Astrocyte of the spinal cord (primary cell): ENCODE measurements around the gene FAM241A.
"Not testable (repeated sequence)": the region's sequence is repeated elsewhere in the genome, so short reads cannot be mapped to it uniquely, and the experiment has no call there.

ENCODE experiments used
- DNase-seq: peaks from one replicate; pipeline ENCODE4 v3.0.0; 2011; ENCODE audit warnings: low read depth, low spot score
- H3K4me3 ChIP-seq: 2 replicates; pipeline ENCODE4 v1.5.1; 2011; ENCODE audit warnings: low read depth, mild to moderate bottlenecking, low read length, moderate library complexity
- in situ Hi-C: cut with HindIII; loops from 2 replicates; pipeline ENCODE4 v1.10.0; 2017; ENCODE audit warnings: low sequenced_read_pairs
- TF ChIP-seq, protein P1 (sequence below): IDR thresholded peaks from 2 replicates; pipeline ENCODE4 v1.5.1; 2012; ENCODE audit warnings: low read depth, mild to moderate bottlenecking, low read length, inconsistent platforms

Gene FAM241A

GRCh38 chr4:112196461-112196860 lies 51.2 kb downstream of the FAM241A start:
- H3K4me3 ChIP-seq = no peak overlapping the region
- in situ Hi-C loops = no loop called here
- no peak for DNase-seq
- TF ChIP-seq, protein P1, sequence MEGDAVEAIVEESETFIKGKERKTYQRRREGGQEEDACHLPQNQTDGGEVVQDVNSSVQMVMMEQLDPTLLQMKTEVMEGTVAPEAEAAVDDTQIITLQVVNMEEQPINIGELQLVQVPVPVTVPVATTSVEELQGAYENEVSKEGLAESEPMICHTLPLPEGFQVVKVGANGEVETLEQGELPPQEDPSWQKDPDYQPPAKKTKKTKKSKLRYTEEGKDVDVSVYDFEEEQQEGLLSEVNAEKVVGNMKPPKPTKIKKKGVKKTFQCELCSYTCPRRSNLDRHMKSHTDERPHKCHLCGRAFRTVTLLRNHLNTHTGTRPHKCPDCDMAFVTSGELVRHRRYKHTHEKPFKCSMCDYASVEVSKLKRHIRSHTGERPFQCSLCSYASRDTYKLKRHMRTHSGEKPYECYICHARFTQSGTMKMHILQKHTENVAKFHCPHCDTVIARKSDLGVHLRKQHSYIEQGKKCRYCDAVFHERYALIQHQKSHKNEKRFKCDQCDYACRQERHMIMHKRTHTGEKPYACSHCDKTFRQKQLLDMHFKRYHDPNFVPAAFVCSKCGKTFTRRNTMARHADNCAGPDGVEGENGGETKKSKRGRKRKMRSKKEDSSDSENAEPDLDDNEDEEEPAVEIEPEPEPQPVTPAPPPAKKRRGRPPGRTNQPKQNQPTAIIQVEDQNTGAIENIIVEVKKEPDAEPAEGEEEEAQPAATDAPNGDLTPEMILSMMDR = no peak

- H3K4me3 ChIP-seq = no peak overlapping the region
- in situ Hi-C loops = no loop called here
- DNase-seq = no peak
- TF ChIP-seq, protein P1 = no peak
Observed at GRCh38 chr4:112199041-112199440, 53.8 kb downstream of the FAM241A start.

GRCh38 chr4:112201915-112202505 lies 56.8 kb downstream of the FAM241A start:
- no peak for DNase-seq
- TF ChIP-seq, protein P1 = no peak
- in situ Hi-C loops = no loop called here
- H3K4me3 ChIP-seq = no peak overlapping the region

DNA sequence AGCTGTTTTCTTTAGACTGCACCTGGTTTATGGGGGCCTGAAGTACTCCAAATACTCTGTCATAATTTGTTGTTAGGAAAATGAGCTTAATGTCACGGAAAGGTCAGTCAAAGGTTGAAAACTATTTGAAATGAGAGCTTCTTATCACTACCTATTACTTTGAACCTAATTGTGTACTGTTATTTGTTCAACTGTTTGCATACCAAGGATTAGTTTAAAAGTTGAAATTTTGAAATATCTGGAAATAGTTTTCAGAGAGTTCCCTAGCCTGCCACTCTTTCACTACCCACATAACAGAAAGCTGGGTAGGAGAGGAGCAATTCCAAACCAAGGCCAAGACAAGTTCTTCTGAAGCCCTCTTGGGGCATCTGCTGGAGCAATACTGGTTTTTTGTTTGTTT lies 58.3 kb downstream of the FAM241A start:
- TF ChIP-seq, protein P1 = no peak
- in situ Hi-C loops = no loop called here
- DNase-seq = no peak
- no peak overlapping the region for H3K4me3 ChIP-seq

DNA sequence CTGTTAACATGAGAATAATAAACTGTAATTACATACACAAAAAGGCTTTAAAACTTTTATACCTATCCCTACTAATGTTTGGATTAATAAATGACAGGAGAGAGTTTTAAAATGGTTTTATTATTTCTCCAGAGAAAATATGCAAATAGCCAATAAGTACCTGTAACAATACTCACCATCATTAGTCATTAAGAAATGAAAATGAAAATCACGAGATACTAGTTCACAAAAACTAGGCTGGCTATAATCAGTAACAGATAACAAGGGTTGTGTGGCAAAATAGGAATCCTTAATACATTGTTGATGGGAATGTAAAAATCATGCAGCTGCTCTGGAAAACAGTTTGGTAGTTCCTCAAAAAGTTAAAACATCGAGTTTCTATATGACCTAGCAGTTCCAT lies 61.2 kb downstream of the FAM241A start:
- in situ Hi-C loops = no loop called here
- DNase-seq = no peak

GRCh38 chr4:112208137-112209095 lies 63.2 kb downstream of the FAM241A start:
- H3K4me3 ChIP-seq, in situ Hi-C loops, DNase-seq: not testable (repeated sequence)

More for the DNA sequence above, 61.2 kb downstream of the FAM241A start:
- H3K4me3 ChIP-seq = no peak overlapping the region
- TF ChIP-seq, protein P1 = no peak

DNA sequence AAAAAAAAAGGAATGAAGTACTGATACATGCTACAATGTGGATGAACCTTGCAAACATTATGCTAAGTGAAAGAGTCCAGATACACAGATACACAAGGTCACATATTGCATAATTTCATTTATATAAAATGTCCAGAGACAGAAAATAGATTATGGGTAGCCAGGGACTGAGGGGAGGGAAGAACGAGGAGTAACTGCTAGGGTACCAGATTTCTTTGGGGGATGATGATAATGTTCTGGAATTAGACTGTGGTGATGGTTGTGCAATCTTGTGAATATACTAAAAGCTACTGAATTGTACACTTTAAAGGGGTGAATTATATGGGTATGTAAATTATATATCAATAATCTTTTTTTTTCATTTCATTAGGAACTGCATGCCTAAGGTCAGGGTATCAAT lies 65.5 kb downstream of the FAM241A start:
- TF ChIP-seq, protein P1 = no peak
- DNase-seq = no peak
- no peak overlapping the region for H3K4me3 ChIP-seq
- in situ Hi-C loops = no loop called here
